ENCODE data around the gene FLT1.

The FLT1 gene

GRCh38 chr13:28529836-28530235 lies 34.9 kb upstream of the FLT1 start:
- DNase-seq, result no peak

GRCh38 chr13:28528848-28529247 lies 33.9 kb upstream of the FLT1 start:
- DNase-seq, result no peak

- DNase-seq, result no peak
Measured at GRCh38 chr13:28528388-28528787, 33.5 kb upstream of the FLT1 start.

GRCh38 chr13:28527629-28528028 lies 32.7 kb upstream of the FLT1 start:
- peak in 3 of 58 donors; percentile 7 to 19 (median 13) for DNase-seq

GRCh38 chr13:28526876-28527275 lies 31.9 kb upstream of the FLT1 start:
- no peak for DNase-seq

- DNase-seq, result no peak
Measured at GRCh38 chr13:28522871-28523270, 27.9 kb upstream of the FLT1 start.

GRCh38 chr13:28513745-28514144 lies 18.8 kb upstream of the FLT1 start:
- no peak for DNase-seq

GRCh38 chr13:28510542-28510941 lies 15.6 kb upstream of the FLT1 start:
- DNase-seq, result no peak

GRCh38 chr13:28510066-28510465 lies 15.1 kb upstream of the FLT1 start:
- DNase-seq, result no peak

GRCh38 chr13:28505543-28506135 lies 10.7 kb upstream of the FLT1 start:
- DNase-seq, result no peak

GRCh38 chr13:28503182-28503967 lies 8.4 kb upstream of the FLT1 start:
- DNase-seq, result no peak

GRCh38 chr13:28501547-28501946 lies 6.6 kb upstream of the FLT1 start:
- no peak for DNase-seq

- no peak for DNase-seq
Measured at GRCh38 chr13:28499609-28500008, 4.7 kb upstream of the FLT1 start.

GRCh38 chr13:28498481-28499115 lies 3.7 kb upstream of the FLT1 start:
- DNase-seq, result no peak

GRCh38 chr13:28497143-28497876 lies 2.4 kb upstream of the FLT1 start:
- DNase-seq, result no peak

GRCh38 chr13:28496188-28496564 lies 1.2 kb upstream of the FLT1 start:
- no peak for DNase-seq

GRCh38 chr13:28495538-28496187 lies 735 bp upstream of the FLT1 start:
- no peak for DNase-seq

GRCh38 chr13:28494504-28494777 lies 487 bp downstream of the FLT1 start:
- no peak for DNase-seq

- DNase-seq, result no peak
Measured at GRCh38 chr13:28493740-28494503, 1.0 kb downstream of the FLT1 start.

- no peak for DNase-seq
Measured at GRCh38 chr13:28492569-28493367, 2.2 kb downstream of the FLT1 start.
